ENCODE data around the gene CARD14.

Gene CARD14

DNA sequence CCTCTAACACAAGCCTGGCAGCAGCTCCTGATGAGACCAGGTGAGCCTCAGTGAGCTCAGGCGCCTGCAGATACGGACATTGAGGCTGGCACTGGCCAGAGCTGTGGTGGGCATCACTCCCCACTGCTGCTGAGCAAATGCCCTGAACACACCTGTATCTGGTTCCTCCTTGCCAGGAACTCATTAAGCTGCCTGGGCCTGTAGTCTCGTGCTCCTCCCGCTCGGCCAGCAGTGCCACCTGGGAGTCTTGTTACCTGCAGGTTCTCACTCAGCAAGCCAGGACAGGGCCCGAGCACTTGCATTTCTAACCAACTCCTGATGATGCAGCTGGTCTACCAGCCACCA, 36.2 kb upstream of the CARD14 start:
- H3K4me1 ChIP-seq (ENCODE audit: control insufficient read depth, insufficient read depth, low read length), result no peaks in the 10 kb centered on the region
- no peaks in the 10 kb centered on the region for H3K9me3 ChIP-seq (ENCODE audit: control insufficient read depth, low read length)
- no peak overlapping the region for H3K9ac ChIP-seq (ENCODE audit: low read length)
- DNase-seq (ENCODE audit: low read depth), result no peak
- H3K4me3 ChIP-seq (ENCODE audit: low read length), result no peak overlapping the region
- H3K36me3 ChIP-seq (ENCODE audit: control insufficient read depth, insufficient read depth, low read length, severe bottlenecking), result peaks cover 58% of the 10 kb centered on the region
- H3K27me3 ChIP-seq (replicated peaks; ENCODE audit: control insufficient read depth, insufficient read depth, low read length), result no peaks in the 10 kb centered on the region

GRCh38 chr17:80137131-80137530, 32.7 kb upstream of the CARD14 start:
- Histone ChIP-seq H3K9ac (ENCODE audit: low read length) (no peak overlapping the region), H3K9me3 (ENCODE audit: control insufficient read depth, low read length) (no peaks in the 10 kb centered on the region), H3K36me3 (ENCODE audit: control insufficient read depth, insufficient read depth, low read length, severe bottlenecking) (peaks cover 91% of the 10 kb centered on the region), H3K4me1 (ENCODE audit: control insufficient read depth, insufficient read depth, low read length) (no peaks in the 10 kb centered on the region), H3K27me3 (replicated peaks; ENCODE audit: control insufficient read depth, insufficient read depth, low read length) (no peaks in the 10 kb centered on the region), H3K4me3 (ENCODE audit: low read length) (no peak overlapping the region)
- no peak for DNase-seq (ENCODE audit: low read depth)

DNA sequence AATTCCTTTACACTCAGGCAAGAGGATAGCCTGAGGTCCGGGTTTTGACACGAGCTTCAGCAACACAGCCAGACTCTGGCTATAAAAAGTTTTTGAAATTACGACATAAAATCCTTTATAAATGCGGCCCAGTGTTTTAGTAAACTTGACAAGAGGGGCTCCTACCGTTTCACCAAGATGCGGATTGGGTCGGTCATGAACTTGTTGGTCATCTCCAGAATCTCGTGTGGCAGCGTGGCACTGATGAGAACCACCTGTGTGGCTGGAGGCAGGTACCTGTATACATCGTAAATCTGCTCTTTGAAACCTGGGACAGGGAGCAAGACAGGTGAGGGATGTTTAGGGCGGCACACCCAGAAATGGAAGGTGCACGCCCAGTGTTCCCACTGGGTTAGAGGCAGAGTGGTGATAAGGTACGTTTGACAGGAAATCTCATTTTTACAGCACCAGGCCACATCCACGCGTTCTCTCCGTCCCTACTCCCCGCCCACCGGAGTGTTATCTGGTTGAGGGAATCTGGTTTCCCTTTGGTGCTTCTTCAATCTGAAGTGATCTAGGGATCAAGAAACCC, 30.9 kb upstream of the CARD14 start:
- no peak overlapping the region for H3K9ac ChIP-seq (ENCODE audit: low read length)
- no peaks in the 10 kb centered on the region for H3K9me3 ChIP-seq (ENCODE audit: control insufficient read depth, low read length)
- peaks cover 98% of the 10 kb centered on the region for H3K36me3 ChIP-seq (ENCODE audit: control insufficient read depth, insufficient read depth, low read length, severe bottlenecking)
- H3K4me3 ChIP-seq (ENCODE audit: low read length), result no peak overlapping the region
- no peaks in the 10 kb centered on the region for H3K27me3 ChIP-seq (replicated peaks; ENCODE audit: control insufficient read depth, insufficient read depth, low read length)
- DNase-seq (ENCODE audit: low read depth), result no peak
- H3K4me1 ChIP-seq (ENCODE audit: control insufficient read depth, insufficient read depth, low read length), result no peaks in the 10 kb centered on the region

- Histone ChIP-seq H3K9me3 (ENCODE audit: control insufficient read depth, low read length) (no peaks in the 10 kb centered on the region), H3K4me3 (ENCODE audit: low read length) (no peak overlapping the region), H3K9ac (ENCODE audit: low read length) (no peak overlapping the region), H3K36me3 (ENCODE audit: control insufficient read depth, insufficient read depth, low read length, severe bottlenecking) (peaks cover 73% of the 10 kb centered on the region), H3K4me1 (ENCODE audit: control insufficient read depth, insufficient read depth, low read length) (peaks cover 13% of the 10 kb centered on the region), H3K27me3 (replicated peaks; ENCODE audit: control insufficient read depth, insufficient read depth, low read length) (no peaks in the 10 kb centered on the region)
- DNase-seq (ENCODE audit: low read depth), result no peak
These were observed 28.2 kb upstream of the CARD14 start for GRCh38 chr17:80141463-80142165.

DNA sequence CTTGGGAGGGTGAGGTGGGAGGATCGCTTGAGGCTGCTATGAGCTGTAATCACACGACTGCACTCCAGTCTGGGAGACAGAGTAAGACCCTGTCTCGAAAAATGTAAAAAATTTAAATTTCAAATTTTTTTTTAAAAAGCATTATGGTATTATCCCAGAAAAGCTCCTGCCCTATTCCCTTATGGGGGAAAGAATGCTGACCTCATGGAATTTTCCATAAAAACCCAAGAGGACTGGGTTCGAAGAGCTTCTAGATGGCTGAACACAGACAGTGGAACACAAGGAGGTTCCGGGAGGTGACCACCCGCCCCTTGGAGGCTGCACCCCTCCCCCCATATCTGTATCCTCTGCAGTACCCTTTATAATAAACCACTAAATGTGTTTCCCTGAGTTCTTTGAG, 26.9 kb upstream of the CARD14 start:
- no peaks in the 10 kb centered on the region for H3K27me3 ChIP-seq (replicated peaks; ENCODE audit: control insufficient read depth, insufficient read depth, low read length)
- H3K36me3 ChIP-seq (ENCODE audit: control insufficient read depth, insufficient read depth, low read length, severe bottlenecking), result peaks cover 60% of the 10 kb centered on the region
- H3K4me3 ChIP-seq (ENCODE audit: low read length), result no peak overlapping the region
- H3K9ac ChIP-seq (ENCODE audit: low read length), result no peak overlapping the region
- H3K4me1 ChIP-seq (ENCODE audit: control insufficient read depth, insufficient read depth, low read length), result peaks cover 13% of the 10 kb centered on the region
- no peak for DNase-seq (ENCODE audit: low read depth)
- H3K9me3 ChIP-seq (ENCODE audit: control insufficient read depth, low read length), result no peaks in the 10 kb centered on the region

GRCh38 chr17:80145076-80146075, 24.5 kb upstream of the CARD14 start:
- peaks cover 17% of the 10 kb centered on the region for H3K4me1 ChIP-seq (ENCODE audit: control insufficient read depth, insufficient read depth, low read length)
- DNase-seq (ENCODE audit: low read depth), result peak; percentile 27
- H3K9ac ChIP-seq (ENCODE audit: low read length), result peak overlapping the region; percentile 98
- H3K27me3 ChIP-seq (replicated peaks; ENCODE audit: control insufficient read depth, insufficient read depth, low read length), result no peaks in the 10 kb centered on the region
- H3K36me3 ChIP-seq (ENCODE audit: control insufficient read depth, insufficient read depth, low read length, severe bottlenecking), result peaks cover 35% of the 10 kb centered on the region
- peak overlapping the region; percentile 92 for H3K4me3 ChIP-seq (ENCODE audit: low read length)
- no peaks in the 10 kb centered on the region for H3K9me3 ChIP-seq (ENCODE audit: control insufficient read depth, low read length)

- Histone ChIP-seq H3K4me3 (ENCODE audit: low read length) (peak overlapping the region; percentile 92), H3K27me3 (replicated peaks; ENCODE audit: control insufficient read depth, insufficient read depth, low read length) (no peaks in the 10 kb centered on the region)
- peak; percentile 63 for DNase-seq (ENCODE audit: low read depth)
These were observed 23.5 kb upstream of the CARD14 start for GRCh38 chr17:80146121-80147034.

GRCh38 chr17:80147035-80147822, 22.6 kb upstream of the CARD14 start, which contains the start of gene EIF4A3:
Gene EIF4A3 (minus strand): TSS chr17:80147128. CDS start chr17:80146961, 167 bp downstream.
- H3K36me3 ChIP-seq (ENCODE audit: control insufficient read depth, insufficient read depth, low read length, severe bottlenecking), result peaks cover 19% of the 10 kb centered on the region
- peaks cover 29% of the 10 kb centered on the region for H3K4me1 ChIP-seq (ENCODE audit: control insufficient read depth, insufficient read depth, low read length)
- peak within 1 kb of the TSS; percentile 98 for H3K9ac ChIP-seq (ENCODE audit: low read length)
- no peaks in the 10 kb centered on the region for H3K9me3 ChIP-seq (ENCODE audit: control insufficient read depth, low read length)
- DNase-seq (ENCODE audit: low read depth), result peak; percentile 100
- no peaks in the 10 kb centered on the region for H3K27me3 ChIP-seq (replicated peaks; ENCODE audit: control insufficient read depth, insufficient read depth, low read length)
- H3K4me3 ChIP-seq (ENCODE audit: low read length), result peak within 1 kb of the TSS; percentile 92

More at GRCh38 chr17:80146121-80147034, 23.5 kb upstream of the CARD14 start:
- H3K4me1 ChIP-seq (ENCODE audit: control insufficient read depth, insufficient read depth, low read length), result peaks cover 21% of the 10 kb centered on the region
- H3K36me3 ChIP-seq (ENCODE audit: control insufficient read depth, insufficient read depth, low read length, severe bottlenecking), result peaks cover 27% of the 10 kb centered on the region
- peak overlapping the region; percentile 98 for H3K9ac ChIP-seq (ENCODE audit: low read length)
- no peaks in the 10 kb centered on the region for H3K9me3 ChIP-seq (ENCODE audit: control insufficient read depth, low read length)

DNA sequence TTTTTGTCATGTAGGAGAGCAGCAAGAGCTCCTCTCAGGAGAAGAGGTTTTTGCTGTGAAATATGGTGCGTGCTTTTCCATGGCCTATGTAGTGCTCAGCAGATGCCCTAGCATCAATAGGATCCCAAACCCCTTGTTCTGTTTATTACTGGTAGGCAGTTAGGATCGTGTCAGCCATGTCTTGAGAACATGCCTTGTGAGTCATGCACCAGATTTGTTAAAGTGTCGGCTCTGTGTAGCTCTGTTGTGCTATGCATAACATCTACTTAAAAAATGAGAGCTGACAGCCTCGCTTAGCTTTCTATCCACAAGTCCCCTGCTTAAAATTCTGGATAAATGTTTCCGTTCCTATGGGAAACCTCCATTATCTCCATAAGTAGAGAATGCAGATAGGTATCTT, 18.5 kb upstream of the CARD14 start:
- DNase-seq (ENCODE audit: low read depth), result peak; percentile 82
- Histone ChIP-seq H3K9me3 (ENCODE audit: control insufficient read depth, low read length) (peaks cover 10% of the 10 kb centered on the region), H3K4me3 (ENCODE audit: low read length) (no peak overlapping the region), H3K4me1 (ENCODE audit: control insufficient read depth, insufficient read depth, low read length) (peaks cover 18% of the 10 kb centered on the region), H3K9ac (ENCODE audit: low read length) (no peak overlapping the region), H3K36me3 (ENCODE audit: control insufficient read depth, insufficient read depth, low read length, severe bottlenecking) (no peaks in the 10 kb centered on the region), H3K27me3 (replicated peaks; ENCODE audit: control insufficient read depth, insufficient read depth, low read length) (no peaks in the 10 kb centered on the region)

DNA sequence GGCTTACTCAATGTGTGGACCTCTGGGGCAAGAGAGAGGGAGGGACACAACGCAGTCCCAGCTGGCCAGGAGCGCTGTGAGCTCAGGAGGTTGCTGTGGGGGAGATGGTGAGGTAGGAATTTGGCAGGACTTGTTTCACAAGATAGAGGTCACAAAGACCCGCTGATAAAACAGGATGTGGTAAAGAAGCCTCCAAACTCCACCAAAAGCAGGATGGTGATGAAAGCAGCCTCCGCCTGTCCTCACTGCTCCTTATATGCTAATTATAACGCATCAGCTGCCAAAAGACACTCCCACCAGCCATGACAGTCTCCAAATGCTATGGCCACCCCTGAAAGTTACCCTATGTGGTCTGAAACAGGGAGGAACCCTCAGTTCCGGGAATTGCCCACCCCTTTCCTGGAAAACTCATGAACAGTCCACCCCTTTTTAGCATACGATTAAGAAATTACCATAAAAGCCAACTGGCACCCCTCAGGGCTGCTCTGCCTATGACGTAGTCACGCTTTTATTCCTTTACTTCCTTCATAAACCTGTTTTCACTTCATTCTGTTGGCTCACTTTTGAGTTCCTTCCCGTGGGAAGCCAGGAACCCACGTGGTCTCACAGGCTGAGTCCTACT, 17.6 kb upstream of the CARD14 start:
- no peaks in the 10 kb centered on the region for H3K27me3 ChIP-seq (replicated peaks; ENCODE audit: control insufficient read depth, insufficient read depth, low read length)
- DNase-seq (ENCODE audit: low read depth), result no peak
- no peak overlapping the region for H3K4me3 ChIP-seq (ENCODE audit: low read length)
- no peak overlapping the region for H3K9ac ChIP-seq (ENCODE audit: low read length)
- peaks cover 18% of the 10 kb centered on the region for H3K4me1 ChIP-seq (ENCODE audit: control insufficient read depth, insufficient read depth, low read length)
- H3K36me3 ChIP-seq (ENCODE audit: control insufficient read depth, insufficient read depth, low read length, severe bottlenecking), result no peaks in the 10 kb centered on the region
- peaks cover 10% of the 10 kb centered on the region for H3K9me3 ChIP-seq (ENCODE audit: control insufficient read depth, low read length)

Data from adipocyte (in vitro differentiated cells).